NCI-H2196 (cell line): ENCODE data around the gene TRAF1.
A peak's percentile ranks its signal among the peaks of the same experiment; 100 is the strongest.

ENCODE experiments used
- DNase-seq: peaks from one replicate; lab custom pipeline; 2025; ENCODE audit not compliant: unreplicated experiment; lab: John Stamatoyannopoulos, UW

TRAF1 gene

DNA sequence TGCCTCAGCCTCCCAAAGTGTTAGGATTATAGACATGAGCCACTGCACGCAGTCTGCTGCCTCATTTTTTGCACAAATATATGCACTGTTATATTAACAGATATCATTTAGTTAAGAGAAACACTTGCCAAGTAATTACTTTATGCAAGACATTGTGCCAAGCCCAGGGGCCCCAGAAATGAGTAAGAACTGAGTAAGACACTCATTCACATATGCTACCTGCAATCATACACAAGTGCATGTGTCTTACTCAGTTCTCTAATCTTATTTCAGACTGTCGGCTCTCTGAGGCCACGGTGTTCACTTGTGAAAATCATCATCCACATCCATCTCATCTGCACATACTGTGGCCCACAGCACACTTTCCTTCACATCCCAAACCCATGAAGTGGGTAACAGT, 16.0 kb downstream of the TRAF1 start:
- DNase-seq: no peak

DNA sequence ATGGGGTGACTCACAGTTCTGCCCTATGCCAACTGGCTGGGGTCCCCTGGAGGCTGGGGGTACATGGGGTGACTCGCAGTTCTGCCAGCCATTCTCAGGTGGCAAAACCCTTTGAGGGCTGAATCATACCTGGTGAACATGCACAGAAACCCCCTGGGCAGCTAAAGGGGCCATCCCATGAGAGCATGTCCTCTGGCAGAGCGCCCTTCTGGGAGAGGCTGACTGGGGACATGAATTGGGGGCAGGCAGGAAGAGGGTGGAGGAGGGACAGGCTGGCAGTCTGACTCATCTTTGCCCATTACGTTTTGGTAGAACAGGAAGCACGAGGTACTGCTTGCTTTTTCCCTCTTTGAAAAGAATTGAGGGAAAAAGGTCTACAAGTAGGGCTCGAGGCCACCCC, 16.7 kb downstream of the TRAF1 start:
- no peak for DNase-seq

DNA sequence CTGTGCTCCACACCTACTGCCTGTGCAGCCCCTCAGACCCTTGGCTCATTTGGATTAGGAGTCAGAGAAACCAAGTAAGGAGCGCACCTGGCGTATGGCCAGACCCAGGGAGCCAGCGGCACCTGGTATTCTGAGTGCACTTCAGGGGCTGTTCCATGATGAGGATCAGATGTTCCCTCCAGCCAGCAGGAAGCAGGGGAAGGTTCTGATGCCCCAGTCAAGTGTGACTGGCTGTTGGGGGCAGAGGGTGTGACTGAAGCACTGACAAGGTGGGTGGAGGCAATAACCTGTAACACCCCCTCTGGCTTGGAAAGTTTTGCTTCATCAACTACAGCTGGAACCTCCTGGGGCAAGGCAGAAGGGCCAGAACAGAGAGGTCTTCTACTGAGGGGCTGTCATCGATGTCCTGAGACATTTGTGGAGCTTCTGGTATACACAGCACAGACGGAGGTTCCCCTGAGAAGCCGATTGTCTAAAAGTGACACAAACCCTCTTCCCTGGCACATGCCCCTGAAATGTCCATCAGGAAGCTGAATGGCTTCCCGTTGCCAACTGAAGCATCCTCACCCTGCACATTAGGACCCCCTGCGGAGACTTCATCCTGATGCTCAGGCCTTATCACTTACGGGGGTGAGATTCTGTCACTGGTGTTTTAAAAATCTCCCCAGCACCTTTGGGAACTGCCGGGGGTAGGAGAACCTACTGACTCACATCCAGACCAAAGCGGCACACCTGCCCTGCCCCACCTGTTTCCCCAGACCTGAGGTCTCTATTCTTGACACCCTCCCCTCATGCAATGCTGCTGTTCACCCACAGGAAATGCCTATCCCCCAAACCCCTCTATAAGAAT, 21.1 kb downstream of the TRAF1 start:
- peak; percentile 72 for DNase-seq

DNA sequence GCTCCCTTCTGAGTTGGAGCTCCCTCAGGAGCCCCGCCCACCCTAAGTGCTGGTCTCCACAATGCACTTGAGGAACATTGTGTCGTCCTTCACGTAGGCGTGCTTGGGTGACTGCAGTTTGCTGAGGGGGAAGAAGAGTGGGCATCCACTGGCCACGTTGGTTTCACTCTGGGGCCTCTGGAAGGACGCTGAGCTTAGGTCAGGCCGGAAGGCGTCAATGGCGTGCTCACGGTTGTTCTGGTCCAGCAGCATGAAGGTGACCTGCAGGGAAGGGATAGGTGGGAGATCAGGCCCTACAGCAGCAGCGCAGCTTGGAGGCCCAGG, 21.7 kb downstream of the TRAF1 start:
- DNase-seq: no peak

DNA sequence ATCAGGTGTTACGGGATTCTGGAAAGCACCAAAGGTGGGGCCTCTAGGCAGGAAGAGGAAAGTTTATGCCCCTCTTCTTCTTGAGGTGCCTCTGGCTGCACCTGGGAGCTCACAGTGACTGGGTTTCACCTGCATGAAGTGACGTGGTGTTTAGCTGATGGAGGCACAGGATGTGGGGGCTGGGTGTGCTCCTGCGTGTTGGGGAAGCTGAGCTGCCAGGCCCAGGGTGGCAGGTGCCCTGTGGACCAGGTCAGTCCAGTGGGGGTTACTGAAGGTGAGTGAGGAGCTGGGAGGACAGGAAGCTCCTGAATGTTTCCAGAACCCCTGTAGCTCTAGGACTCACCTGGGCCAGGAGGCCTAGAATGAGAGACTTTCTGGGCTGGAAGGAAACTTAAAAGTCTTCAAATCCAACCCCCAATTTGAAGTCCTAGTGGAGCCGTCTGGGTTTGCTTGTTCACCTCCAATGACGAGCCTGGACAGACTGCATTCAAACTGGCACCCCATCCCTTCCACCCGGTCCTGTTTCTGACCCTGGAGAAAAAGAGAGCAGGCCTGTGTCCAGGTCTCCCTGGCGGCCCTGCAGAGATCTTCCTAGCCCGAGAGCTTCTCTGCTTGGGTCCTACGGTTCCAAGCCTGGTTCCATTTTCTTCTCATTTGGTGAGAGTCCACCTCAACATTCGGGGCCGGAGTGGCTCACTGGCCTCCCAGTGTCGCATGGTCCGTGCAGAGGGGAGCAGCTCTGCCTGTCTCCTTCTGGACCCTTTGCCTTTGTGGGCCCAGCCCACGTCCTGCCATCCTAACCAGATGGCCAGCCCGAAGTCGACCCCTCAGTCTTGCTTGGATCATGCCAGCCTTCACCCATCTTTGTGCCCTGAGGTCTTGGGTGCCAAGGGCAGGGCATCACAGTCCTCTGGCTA, 22.3 kb downstream of the TRAF1 start:
- DNase-seq: peak; percentile 45

DNA sequence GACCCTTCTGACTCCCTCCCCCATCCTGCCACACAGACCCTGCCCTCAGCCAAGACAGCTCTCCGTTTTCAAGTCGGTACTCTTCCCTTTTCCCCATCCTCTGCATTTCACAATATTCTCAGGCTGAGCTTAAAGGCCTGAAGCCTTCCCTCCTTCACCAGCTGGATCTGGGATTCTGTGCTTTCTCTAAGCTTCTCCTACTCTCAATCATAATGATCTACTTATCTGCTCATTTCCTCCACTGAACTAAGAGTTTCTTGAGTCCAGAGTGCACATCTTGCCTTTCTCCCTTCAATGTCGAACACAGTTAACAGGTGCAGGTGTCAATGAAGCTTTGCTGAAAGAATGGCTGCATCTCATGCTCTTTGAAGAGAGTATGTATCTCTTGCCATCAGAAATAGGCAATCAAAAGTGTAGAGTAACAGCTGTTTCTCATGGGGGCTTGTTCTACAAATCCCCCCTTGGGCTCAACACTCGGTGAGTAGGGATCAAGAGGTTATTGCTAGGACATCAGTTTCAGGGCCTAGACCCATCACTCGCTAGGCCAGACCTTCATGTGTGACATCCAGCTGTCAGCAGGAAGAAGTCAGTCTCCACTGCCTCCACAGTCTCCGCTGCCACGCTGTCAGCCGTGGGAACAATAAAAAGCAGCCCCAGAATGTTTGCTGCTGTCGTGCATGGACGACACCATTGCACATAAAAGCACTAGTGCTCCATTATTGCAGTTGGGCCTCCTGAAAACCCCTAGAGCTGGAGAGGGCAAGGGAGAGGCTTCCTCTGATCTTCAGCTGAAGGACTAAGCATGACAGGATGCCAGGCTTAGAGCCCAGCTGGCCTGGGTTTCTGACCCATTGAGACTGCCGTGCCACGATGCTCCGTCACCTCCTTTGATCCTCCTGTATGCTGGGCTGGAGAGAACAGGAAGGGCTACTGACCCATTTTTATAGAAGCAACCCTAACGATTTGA, 23.7 kb downstream of the TRAF1 start:
- no peak for DNase-seq

DNA sequence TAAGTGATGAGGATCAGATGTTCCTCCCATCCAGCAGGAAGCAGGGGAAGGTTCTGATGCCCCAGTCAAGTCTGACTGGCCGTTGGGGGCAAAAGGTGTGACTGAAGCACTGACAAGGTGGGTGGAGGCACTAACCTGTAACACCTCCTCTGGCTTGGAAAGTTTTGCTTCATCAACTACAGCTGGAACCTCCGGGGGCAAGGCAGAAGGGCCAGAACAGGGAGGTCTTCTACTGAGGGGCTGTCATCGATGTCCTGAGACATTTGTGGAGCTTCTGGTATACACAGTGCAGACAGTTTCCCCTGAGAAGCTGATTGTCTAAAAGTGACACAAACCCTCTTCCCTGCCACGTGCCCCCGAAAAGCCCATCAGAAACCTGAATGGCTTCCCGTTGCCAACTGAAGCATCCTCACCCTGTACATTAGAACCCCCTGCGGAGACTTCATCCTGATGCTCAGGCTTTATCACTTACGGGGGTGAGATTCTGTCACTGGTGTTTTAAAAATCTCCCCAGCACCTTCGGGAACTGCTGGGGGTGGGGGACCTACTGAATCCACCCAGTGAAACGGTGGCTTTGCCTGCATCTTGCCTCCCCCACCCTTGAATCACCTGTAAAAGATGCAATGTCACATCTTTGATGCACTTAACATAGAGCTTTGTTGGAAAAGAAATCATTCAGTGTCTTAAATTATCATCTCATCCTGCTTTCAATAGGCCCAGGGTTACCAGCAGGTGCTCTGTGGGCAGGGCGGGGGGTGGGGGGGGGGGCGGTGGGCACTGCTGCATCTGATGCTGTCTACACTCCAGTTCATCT, 24.6 kb downstream of the TRAF1 start:
- peak; percentile 47 for DNase-seq

DNA sequence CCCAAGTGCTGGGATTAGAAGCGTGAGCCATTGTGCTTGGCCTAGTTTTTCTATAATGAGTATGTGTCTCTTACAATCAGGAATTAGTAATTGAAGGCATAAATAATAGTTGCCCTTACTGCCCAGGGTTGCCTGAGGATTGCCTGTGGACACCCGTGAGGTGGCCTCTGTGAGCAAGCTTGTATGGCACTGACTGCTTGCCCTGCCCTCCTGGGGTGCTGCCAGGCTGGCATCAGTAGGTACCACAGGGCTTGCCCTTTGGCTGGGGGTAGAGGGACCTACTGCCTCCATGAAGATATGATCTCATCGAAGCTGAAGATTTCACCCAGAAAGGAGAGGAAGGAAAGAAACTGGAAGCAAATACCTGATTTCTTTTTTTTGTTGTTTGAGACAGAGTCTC, 25.8 kb downstream of the TRAF1 start:
- DNase-seq: no peak

DNA sequence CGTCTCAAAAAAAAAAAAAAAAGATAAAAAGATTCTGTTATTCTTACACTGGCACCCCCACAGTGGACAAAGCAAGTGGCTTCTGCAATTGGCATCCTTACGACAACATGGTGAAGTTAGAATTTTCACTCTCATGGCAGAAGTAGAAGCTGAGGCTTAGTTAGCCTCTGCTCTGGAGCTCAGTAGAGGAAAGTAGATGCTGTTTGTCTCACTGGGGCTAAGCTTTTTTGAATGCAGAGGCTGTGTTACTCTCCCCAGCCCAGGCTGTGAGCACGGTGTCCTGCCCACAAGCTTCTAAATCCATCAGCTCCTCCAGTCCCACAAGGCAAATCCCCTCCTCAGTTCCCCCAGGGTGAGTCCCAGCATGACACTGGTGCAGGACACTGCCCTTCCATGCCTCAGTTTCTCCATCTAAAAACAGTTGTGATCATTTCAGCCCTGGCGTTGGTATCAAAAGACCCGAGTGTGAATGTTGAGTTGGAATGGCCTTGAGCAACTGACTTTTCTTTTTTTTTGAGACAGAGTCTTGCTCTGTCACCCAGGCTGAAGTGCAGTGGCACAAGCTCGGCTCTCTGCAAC, 27.0 kb downstream of the TRAF1 start:
- DNase-seq: no peak

DNA sequence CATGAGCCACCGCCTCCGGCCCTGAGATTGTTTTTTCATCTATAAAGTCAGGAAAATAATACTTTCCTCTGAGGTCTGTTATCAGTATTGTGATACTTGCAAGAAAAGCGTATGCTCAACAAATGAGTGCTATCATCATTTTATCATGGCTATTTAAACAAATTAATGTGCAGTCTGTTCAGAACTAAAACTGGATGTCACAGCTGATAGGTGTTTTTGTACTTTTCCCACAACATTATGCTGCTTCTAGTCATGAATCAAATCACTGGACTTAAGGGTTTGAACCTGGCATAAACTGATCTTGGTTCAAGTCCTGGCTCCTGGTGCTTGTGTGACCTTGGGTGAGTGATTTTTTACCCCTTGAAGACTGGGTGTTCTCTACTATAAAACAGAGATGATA, 28.2 kb downstream of the TRAF1 start:
- DNase-seq: no peak

DNA sequence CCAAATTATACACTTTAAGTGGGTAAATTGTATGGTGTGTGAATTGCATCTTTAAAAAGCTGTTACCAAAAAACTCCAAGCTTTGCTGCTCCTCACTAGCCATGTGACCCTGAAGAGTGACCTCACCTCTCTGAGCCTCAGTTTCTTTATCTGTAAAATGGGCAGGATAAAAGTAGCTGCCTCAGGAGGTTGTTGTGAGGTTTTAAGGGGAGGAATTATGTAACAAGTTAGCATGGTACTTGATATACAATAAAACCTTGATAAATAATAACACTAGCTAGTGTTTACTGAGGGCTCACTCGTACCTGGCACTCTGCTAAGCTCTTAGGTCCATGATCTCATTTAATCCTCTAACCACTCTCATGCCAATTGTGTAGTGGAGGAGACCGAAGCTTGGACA, 30.6 kb downstream of the TRAF1 start:
- no peak for DNase-seq

DNA sequence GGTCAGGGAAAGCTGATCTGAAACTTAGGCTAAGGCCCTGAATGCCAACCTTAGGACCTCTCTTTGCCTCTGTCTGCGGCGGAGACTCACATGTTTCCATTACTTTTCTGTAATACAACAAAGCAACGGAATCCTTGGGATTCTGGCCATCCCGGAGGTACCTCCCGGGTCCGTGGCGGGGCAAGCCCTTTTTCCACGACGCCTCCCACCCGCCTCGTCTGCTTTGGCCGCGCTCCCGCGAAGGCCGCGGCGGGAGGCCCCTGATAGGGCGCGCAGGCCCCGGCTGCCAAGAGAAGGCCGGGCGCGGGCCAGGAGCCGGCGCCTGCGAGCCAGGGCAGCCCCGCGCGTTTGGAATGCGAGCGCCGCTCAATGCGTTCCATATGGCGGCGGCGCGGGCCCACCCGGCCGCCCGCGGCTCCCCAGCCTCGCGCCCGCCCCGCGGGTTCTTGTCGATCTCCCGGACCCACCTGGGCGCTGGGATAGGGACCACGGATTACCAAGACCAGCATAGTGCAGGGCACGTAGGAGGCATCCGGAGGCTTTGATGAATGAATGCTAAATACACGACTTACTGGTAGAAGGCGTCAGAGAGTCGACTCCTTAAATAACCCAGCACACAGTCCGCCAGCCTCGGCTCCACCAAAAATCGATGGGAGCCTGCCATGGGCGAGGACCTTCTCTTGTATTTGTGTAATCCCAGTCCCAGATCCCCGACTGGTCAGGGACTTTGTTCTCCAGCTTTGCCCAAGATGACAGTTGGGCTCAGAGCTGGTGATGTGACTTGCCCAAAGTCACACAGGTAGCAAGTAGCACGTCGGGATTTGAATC, 32.1 kb downstream of the TRAF1 start:
- no peak for DNase-seq

DNA sequence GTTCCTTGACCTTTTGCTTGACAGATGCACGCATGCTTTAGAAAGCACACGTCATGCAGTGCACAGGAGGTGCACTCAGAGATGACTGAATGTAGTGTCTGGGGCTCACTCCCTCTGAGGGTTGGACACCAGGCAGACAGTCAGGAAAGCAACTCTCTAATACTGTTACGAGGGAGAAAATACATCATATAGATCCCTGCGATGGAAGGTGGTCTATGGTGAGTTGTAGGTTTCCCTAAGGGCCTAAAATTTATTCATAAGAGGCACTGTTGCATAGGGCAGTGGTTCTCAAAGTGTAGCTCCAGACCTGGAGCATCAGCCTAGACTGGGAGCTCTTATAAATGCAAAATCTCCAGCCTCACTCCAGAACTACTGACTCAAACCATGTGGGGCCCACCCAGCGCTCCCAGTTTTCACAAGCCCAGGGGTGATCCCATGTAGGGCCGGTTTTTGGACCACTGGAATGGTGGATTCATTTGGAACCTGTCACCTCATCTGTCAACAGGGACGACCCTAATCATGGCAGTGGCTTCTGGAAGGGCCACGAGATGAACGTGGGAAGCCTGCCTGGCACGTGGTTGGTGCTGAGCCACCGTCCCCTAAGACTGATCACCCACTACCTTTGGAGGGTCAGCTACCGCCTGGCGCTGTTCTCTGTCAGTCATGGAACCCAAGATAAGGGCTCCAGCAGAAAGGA, 32.8 kb downstream of the TRAF1 start:
- no peak for DNase-seq

DNA sequence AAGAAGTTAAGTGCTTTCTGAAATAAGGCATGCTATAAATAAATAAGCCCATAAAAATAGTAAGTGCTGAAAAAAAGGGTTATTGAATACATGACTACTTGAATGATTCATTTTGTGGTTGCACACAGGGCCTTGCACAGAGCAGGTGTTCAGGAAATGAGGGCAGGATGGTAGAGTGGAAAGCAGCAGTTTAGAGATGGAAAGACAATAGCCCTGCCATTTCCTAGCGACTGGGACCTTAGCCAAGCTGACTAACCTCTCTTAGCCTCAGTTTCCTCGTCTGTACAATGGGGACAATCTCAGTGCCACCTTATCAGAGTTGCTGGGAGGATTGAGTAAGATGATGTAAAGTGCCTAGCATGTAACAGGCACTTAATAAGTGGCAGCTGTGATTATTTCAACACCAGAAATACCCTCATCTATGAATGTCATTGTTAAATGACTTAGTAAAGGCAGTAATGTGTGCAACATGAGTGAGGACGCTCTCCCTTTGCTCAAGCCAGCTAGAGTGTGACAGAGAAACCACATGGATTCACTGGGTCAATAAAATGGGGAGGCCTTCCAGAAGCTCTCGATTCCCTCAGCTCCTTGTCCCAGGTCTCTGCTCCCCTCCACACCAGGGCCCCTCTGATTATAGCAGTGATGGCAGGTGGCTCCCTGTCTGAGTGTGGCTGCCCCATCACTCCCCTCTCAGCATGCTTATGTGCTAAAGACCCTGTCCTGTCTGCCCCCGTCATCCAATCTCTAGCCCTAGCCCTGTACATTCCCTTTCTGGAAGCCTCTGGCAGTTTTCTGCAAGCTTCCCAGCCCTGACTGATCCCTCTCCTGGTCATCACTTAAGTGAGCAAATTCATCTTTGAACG, 33.6 kb downstream of the TRAF1 start:
- peak; percentile 62 for DNase-seq

DNA sequence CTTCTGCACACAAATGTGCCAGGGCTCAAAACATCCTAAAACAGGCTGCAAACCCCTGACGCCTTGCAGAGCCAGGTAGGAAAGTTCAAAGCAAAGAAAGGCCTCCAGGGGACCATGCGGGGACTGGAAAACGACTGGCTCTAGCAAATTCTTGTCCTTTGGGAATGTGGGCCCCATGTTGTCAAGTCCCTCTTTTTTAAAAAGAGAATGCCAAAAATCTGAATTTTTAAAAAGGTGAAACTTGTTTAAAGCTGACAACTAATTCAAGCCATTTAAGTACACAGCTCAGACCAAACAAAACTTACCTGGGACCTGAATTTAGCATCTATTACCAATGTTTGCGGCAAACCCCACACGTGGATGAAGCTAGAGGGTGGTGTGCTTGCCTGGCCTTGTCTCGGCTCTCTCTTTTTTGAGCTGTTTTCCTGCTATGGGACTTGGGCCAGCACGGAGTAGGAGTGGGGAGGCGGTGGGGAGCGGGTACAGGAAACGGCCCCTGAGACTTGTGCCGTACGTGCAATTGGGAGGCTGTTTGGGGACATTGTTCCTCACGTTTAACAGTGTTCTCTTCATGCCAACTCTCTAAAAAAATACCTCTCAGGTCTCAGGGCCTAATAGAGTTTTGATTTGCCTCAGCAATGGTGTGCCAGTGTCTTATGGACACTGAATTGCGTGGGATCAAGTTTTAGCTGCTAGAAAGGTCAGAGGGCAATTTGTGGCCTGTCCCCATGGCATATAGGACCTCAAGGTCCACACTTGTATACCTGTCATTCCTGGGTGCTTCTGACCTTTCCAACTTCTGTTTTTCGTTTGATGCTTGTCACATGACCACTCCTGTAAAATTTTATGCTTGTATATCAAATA, 34.5 kb downstream of the TRAF1 start:
- no peak for DNase-seq

DNA sequence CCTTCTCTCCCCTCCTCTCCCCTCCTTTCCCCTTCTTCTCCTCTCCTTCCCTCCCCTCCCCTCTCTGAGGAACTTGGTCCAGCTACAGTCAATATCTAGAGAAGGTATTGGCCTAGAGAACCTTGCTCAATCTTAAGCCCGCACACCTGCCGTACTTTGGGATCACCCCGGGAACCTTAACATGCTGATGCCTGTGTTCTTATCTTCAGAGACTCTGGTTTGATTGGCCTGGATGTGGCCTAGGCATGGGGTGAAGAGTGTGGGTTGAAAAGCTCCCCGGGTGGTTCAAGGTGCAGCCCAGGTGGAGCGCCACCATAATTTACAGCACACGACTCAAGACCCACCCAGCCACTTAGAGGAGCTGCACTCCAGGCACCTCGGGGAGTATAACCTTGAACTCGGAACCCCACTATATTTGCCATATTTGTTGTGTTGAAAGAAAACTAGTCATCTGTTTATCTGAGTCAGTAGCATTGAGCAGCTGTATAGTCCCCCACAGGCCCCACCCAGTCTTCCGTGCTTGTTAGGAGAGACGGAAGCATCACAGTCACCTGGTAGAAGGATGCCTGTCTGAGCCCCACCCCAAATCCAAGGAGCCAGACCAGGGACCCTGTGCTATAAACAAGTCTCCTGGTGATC, 35.2 kb downstream of the TRAF1 start:
- no peak for DNase-seq
